Regular cardiac myocyte (primary cell): ENCODE measurements around the gene CDHR2. TPM values are rescaled to one million over a fixed set of nuclear protein-coding genes. Genes with fewer than 3 reads are reported as not detected.

Source experiments
- total RNA-seq: library from RNA; depleted of rRNA; stranded (reverse); fragments of >200 nt; gene quantifications from 2 replicates; pipeline ENCODE4 v1.2.3, GENCODE V29; 2014

The CDHR2 gene
- not detected in 2 replicates for total RNA-seq

GRCh38 chr5:176548967-176549444 is at the start of gene CDHR2:
CDHR2 (plus strand) TSS chr5:176549342; CDS start chr5:176565353, 16,011 bp downstream.

GRCh38 chr5:176536902-176537553 is 12.1 kb upstream of the CDHR2 start, which contains the start of gene RNF44:
RNF44 (minus strand) TSS chr5:176537402; CDS start chr5:176532472, 4,930 bp downstream.

GRCh38 chr5:176609724-176610434 is 60.7 kb downstream of the CDHR2 start, which contains the start of gene GPRIN1:
GPRIN1 (minus strand) TSS chr5:176610156; CDS start chr5:176599834, 10,322 bp downstream.

GRCh38 chr5:176629853-176630680 is 80.9 kb downstream of the CDHR2 start, which contains the start of the genes EIF4E1B and SNCB:
EIF4E1B (plus strand) TSS chr5:176630675; CDS start chr5:176642788, 12,113 bp downstream.
SNCB (minus strand) TSS chr5:176630534; CDS start chr5:176629654, 880 bp downstream.

Other genes with a start within 250 kb of the CDHR2 start
- gene KIAA1191, start 187.6 kb upstream of the CDHR2 start, total RNA-seq = 116 and 128 TPM in 2 replicates
- 9.4 and 9.9 TPM in 2 replicates for gene ARL10, start 183.9 kb upstream of the CDHR2 start, total RNA-seq
- gene NOP16, start 160.7 kb upstream of the CDHR2 start, total RNA-seq = 9.6 and 26.1 TPM in 2 replicates
- 16.7 and 21.7 TPM in 2 replicates for gene HIGD2A, start 160.6 kb upstream of the CDHR2 start, total RNA-seq
- gene CLTB, start 132.8 kb upstream of the CDHR2 start, total RNA-seq = 95.0 and 155 TPM in 2 replicates
- gene FAF2, start 101.0 kb upstream of the CDHR2 start, total RNA-seq = 28.8 and 42.2 TPM in 2 replicates
- 0.58 and 1.4 TPM in 2 replicates for gene RNF44, start 11.9 kb upstream of the CDHR2 start, total RNA-seq
- gene GPRIN1, start 60.8 kb downstream of the CDHR2 start, total RNA-seq = 1.7 and 6.1 TPM in 2 replicates
- gene SNCB, start 81.2 kb downstream of the CDHR2 start, total RNA-seq = 0.56 and 1.3 TPM in 2 replicates
- not detected in 2 replicates for gene EIF4E1B, start 81.3 kb downstream of the CDHR2 start, total RNA-seq
- 22.6 and 40.3 TPM in 2 replicates for gene TSPAN17, start 98.1 kb downstream of the CDHR2 start, total RNA-seq